Measurements from ENCODE around the gene MYH14.

Gene MYH14

GRCh38 chr19:50300051-50300450 is 96.6 kb downstream of the MYH14 start:
- DNase-seq = no peak

- DNase-seq = no peak
These were observed 97.6 kb downstream of the MYH14 start for GRCh38 chr19:50300814-50301606.

GRCh38 chr19:50301607-50301971 is 98.2 kb downstream of the MYH14 start:
- DNase-seq = no peak

GRCh38 chr19:50303558-50303957 is 100.1 kb downstream of the MYH14 start:
- DNase-seq = no peak

GRCh38 chr19:50308991-50309390 is 105.6 kb downstream of the MYH14 start:
- DNase-seq = no peak

- DNase-seq = no peak
These were observed 106.1 kb downstream of the MYH14 start for GRCh38 chr19:50309396-50310125.

GRCh38 chr19:50310759-50311465 is 107.5 kb downstream of the MYH14 start:
- no peak for DNase-seq

- no peak for DNase-seq
These were observed 108.6 kb downstream of the MYH14 start for GRCh38 chr19:50311723-50312635.

- no peak for DNase-seq
These were observed 109.8 kb downstream of the MYH14 start for GRCh38 chr19:50312967-50313811.

- no peak for DNase-seq
These were observed 110.6 kb downstream of the MYH14 start for GRCh38 chr19:50313812-50314536.

GRCh38 chr19:50314724-50315708 is 111.6 kb downstream of the MYH14 start:
- DNase-seq = no peak

GRCh38 chr19:50315773-50316448 is 112.5 kb downstream of the MYH14 start:
- no peak for DNase-seq

- no peak for DNase-seq
These were observed 113.7 kb downstream of the MYH14 start for GRCh38 chr19:50317115-50317514.

GRCh38 chr19:50318438-50318837 is 115.0 kb downstream of the MYH14 start:
- DNase-seq = no peak

- DNase-seq = no peak
These were observed 115.7 kb downstream of the MYH14 start for GRCh38 chr19:50319156-50319555.

- DNase-seq = no peak
These were observed 116.6 kb downstream of the MYH14 start for GRCh38 chr19:50320051-50320450.

GRCh38 chr19:50320596-50320995 is 117.2 kb downstream of the MYH14 start:
- no peak for DNase-seq

- DNase-seq = no peak
These were observed 118.4 kb downstream of the MYH14 start for GRCh38 chr19:50321831-50322230.

- DNase-seq = no peak
These were observed 118.8 kb downstream of the MYH14 start for GRCh38 chr19:50322234-50322633.

Measured in right forelimb (tissue), 1 donor.